ENCODE results near the gene SMARCA2.

Gene SMARCA2

GRCh38 chr9:2029666-2030170 is 14.6 kb downstream of the SMARCA2 start:
- POLR2A ChIA-PET: interaction anchor here (0.7 kb wide), 1 partner anchor 100 kb away, joined by 3 read pairs; no protein-coding TSS in a partner anchor
- no peak for DNase-seq (ENCODE audit: extremely low spot score)
- no peak for TF ChIP-seq CTCF (IDR thresholded peaks at IDR 0.05; ENCODE audit: control extremely low read depth, extremely low read depth, low read depth, missing control alignments)
- CTCF ChIA-PET: no interaction called here

- no peak for TF ChIP-seq CTCF (IDR thresholded peaks at IDR 0.05; ENCODE audit: control extremely low read depth, extremely low read depth, low read depth, missing control alignments)
- DNase-seq (ENCODE audit: extremely low spot score): no peak
- ChIA-PET POLR2A (no interaction called here), CTCF (no interaction called here)
These were observed 17.1 kb downstream of the SMARCA2 start for GRCh38 chr9:2032234-2032633.

GRCh38 chr9:2036844-2037243 is 21.7 kb downstream of the SMARCA2 start:
- no peak for TF ChIP-seq CTCF (IDR thresholded peaks at IDR 0.05; ENCODE audit: control extremely low read depth, extremely low read depth, low read depth, missing control alignments)
- CTCF ChIA-PET: interaction anchor here (1.2 to 1.5 kb wide), 3 partner anchors 9 to 97 kb away, joined by 3 to 6 read pairs (median 4); no protein-coding TSS in a partner anchor
- POLR2A ChIA-PET: no interaction called here
- no peak for DNase-seq (ENCODE audit: extremely low spot score)

GRCh38 chr9:2039294-2040180 is 24.4 kb downstream of the SMARCA2 start:
- ChIA-PET CTCF (interaction anchor here (1.4 kb wide), 1 partner anchor 13 kb away, joined by 3 read pairs; no protein-coding TSS in a partner anchor), POLR2A (no interaction called here)
- TF ChIP-seq CTCF (IDR thresholded peaks at IDR 0.05; ENCODE audit: control extremely low read depth, extremely low read depth, low read depth, missing control alignments): no peak
- no peak for DNase-seq (ENCODE audit: extremely low spot score)

GRCh38 chr9:2040828-2041227 is 25.7 kb downstream of the SMARCA2 start:
- no peak for TF ChIP-seq CTCF (IDR thresholded peaks at IDR 0.05; ENCODE audit: control extremely low read depth, extremely low read depth, low read depth, missing control alignments)
- DNase-seq (ENCODE audit: extremely low spot score): no peak
- POLR2A ChIA-PET: no interaction called here
- CTCF ChIA-PET: interaction anchor here (0.7 to 1.4 kb wide), 4 partner anchors 9 to 22 kb away, joined by 3 to 4 read pairs (median 4); no protein-coding TSS in a partner anchor

GRCh38 chr9:2041736-2042135 is 26.6 kb downstream of the SMARCA2 start:
- ChIA-PET POLR2A (interaction anchor here (0.7 kb wide), 1 partner anchor 1822 kb away, joined by 7 read pairs; no protein-coding TSS in a partner anchor), CTCF (interaction anchor here (0.8 to 1.8 kb wide), 3 partner anchors 8 to 12 kb away, joined by 3 to 4 read pairs (median 3); no protein-coding TSS in a partner anchor)
- TF ChIP-seq CTCF (IDR thresholded peaks at IDR 0.05; ENCODE audit: control extremely low read depth, extremely low read depth, low read depth, missing control alignments): no peak

More at GRCh38 chr9:2041736-2042135, 26.6 kb downstream of the SMARCA2 start:
- no peak for DNase-seq (ENCODE audit: extremely low spot score)
